ENCODE results near the gene ATP13A2. TPM values are rescaled to one million over a fixed set of nuclear protein-coding genes. Genes with fewer than 3 reads are reported as not detected.

ATP13A2 gene
- total RNA-seq, 2 experiments from 2014 or later, result 25.0 to 28.8 TPM

DNA sequence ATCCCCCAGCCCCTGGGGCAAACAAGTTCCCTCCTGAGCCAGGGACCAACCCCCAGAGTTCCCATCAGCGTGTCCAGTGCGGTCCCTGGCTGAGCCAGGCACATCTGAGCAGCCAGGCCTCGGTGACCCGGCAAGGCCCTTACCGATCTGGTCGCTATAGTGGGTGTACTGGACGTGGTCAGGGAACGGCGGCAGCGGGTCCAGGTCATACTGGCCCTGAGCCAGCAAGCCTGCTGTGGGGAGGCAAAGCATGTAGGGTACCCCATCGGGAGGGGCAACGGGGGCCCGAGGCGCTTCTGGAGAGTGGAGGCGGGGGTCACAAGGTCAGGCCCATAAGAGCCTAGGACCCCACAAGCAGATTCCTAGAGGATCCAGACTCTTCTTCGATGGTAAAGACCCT lies 34.8 kb downstream of the ATP13A2 start:
- no TSS peak for BruUV-seq (replicated peaks)
- Histone ChIP-seq H2AFZ (ENCODE audit: low read length) (no peak overlapping the region), H3K9me2 (ENCODE audit: insufficient read depth, low read length) (no peaks in the 10 kb centered on the region), H3K4me2 (ENCODE audit: low read length) (no peak overlapping the region), H3K4me3 (ENCODE audit: low read depth, low read length, poor library complexity, severe bottlenecking) (no peak overlapping the region), H4K20me1 (ENCODE audit: insufficient read depth, low read length) (no peaks in the 10 kb centered on the region), H3K27ac (ENCODE audit: low read depth, low read length, poor library complexity, severe bottlenecking) (no peak overlapping the region), H3K9me3 (ENCODE audit: low read length) (no peaks in the 10 kb centered on the region), H3K4me1 (ENCODE audit: insufficient read depth, low read length, poor library complexity, severe bottlenecking) (no peaks in the 10 kb centered on the region), H3K36me3 (ENCODE audit: insufficient read depth, low read length) (no peaks in the 10 kb centered on the region), H3K79me2 (ENCODE audit: insufficient read depth, low read depth, low read length) (no peaks in the 10 kb centered on the region)
- intact Hi-C loops (cut with micrococcal nuclease; ENCODE audit: unreplicated experiment), result no loop called here
- TF ChIP-seq, protein P1, sequence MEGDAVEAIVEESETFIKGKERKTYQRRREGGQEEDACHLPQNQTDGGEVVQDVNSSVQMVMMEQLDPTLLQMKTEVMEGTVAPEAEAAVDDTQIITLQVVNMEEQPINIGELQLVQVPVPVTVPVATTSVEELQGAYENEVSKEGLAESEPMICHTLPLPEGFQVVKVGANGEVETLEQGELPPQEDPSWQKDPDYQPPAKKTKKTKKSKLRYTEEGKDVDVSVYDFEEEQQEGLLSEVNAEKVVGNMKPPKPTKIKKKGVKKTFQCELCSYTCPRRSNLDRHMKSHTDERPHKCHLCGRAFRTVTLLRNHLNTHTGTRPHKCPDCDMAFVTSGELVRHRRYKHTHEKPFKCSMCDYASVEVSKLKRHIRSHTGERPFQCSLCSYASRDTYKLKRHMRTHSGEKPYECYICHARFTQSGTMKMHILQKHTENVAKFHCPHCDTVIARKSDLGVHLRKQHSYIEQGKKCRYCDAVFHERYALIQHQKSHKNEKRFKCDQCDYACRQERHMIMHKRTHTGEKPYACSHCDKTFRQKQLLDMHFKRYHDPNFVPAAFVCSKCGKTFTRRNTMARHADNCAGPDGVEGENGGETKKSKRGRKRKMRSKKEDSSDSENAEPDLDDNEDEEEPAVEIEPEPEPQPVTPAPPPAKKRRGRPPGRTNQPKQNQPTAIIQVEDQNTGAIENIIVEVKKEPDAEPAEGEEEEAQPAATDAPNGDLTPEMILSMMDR (conservative IDR thresholded peaks at IDR 0.05; ENCODE audit: low read length), result no peak
- TF ChIP-seq EZH2phosphoT487 (IDR thresholded peaks at IDR 0.05; ENCODE audit: borderline replicate concordance, low read depth, low read length), result no peak
- no peak for DNase-seq (ENCODE audit: low spot score)
- CTCF ChIA-PET (ENCODE audit: unreplicated experiment), result no interaction called here
- POLR2A ChIA-PET, result no interaction called here

- Histone ChIP-seq H3K4me2 (ENCODE audit: low read length) (no peak overlapping the region), H3K36me3 (ENCODE audit: insufficient read depth, low read length) (no peaks in the 10 kb centered on the region; the same call in 1 of the 2 replicates), H2AFZ (ENCODE audit: low read length) (no peak overlapping the region), H3K9me2 (ENCODE audit: insufficient read depth, low read length) (no peaks in the 10 kb centered on the region), H3K9me3 (ENCODE audit: low read length) (no peaks in the 10 kb centered on the region), H4K20me1 (ENCODE audit: insufficient read depth, low read length) (no peaks in the 10 kb centered on the region), H3K4me3 (ENCODE audit: low read depth, low read length, poor library complexity, severe bottlenecking) (no peak overlapping the region), H3K79me2 (ENCODE audit: insufficient read depth, low read depth, low read length) (no peaks in the 10 kb centered on the region), H3K4me1 (ENCODE audit: insufficient read depth, low read length, poor library complexity, severe bottlenecking) (no peaks in the 10 kb centered on the region), H3K27ac (ENCODE audit: low read depth, low read length, poor library complexity, severe bottlenecking) (no peak overlapping the region)
- intact Hi-C loops (cut with micrococcal nuclease; ENCODE audit: unreplicated experiment), result no loop called here
- no peak for TF ChIP-seq EZH2phosphoT487 (IDR thresholded peaks at IDR 0.05; ENCODE audit: borderline replicate concordance, low read depth, low read length)
- TF ChIP-seq, protein P1 (conservative IDR thresholded peaks at IDR 0.05; ENCODE audit: low read length), result no peak
- ChIA-PET CTCF (ENCODE audit: unreplicated experiment) (no interaction called here), POLR2A (no interaction called here)
- BruUV-seq (replicated peaks), result no TSS peak
- DNase-seq (ENCODE audit: low spot score), result no peak
Observed at GRCh38 chr1:16975838-16976237, 35.9 kb downstream of the ATP13A2 start.

- no TSS peak for BruUV-seq (replicated peaks)
- no peaks in the 10 kb centered on the region for H3K9me2 ChIP-seq (ENCODE audit: insufficient read depth, low read length)
- TF ChIP-seq, protein P1 (conservative IDR thresholded peaks at IDR 0.05; ENCODE audit: low read length), result no peak
- no peak for TF ChIP-seq EZH2phosphoT487 (IDR thresholded peaks at IDR 0.05; ENCODE audit: borderline replicate concordance, low read depth, low read length)
- no peak overlapping the region for H3K4me2 ChIP-seq (ENCODE audit: low read length)
- H3K4me3 ChIP-seq (ENCODE audit: low read depth, low read length, poor library complexity, severe bottlenecking), result no peak overlapping the region
- no peak overlapping the region for H2AFZ ChIP-seq (ENCODE audit: low read length)
- CTCF ChIA-PET (ENCODE audit: unreplicated experiment), result no interaction called here
- POLR2A ChIA-PET, result no interaction called here
- H4K20me1 ChIP-seq (ENCODE audit: insufficient read depth, low read length), result no peaks in the 10 kb centered on the region
- DNase-seq (ENCODE audit: low spot score), result no peak
- H3K27ac ChIP-seq (ENCODE audit: low read depth, low read length, poor library complexity, severe bottlenecking), result no peak overlapping the region
- no peaks in the 10 kb centered on the region; the same call in 1 of the 2 replicates for H3K36me3 ChIP-seq (ENCODE audit: insufficient read depth, low read length)
- intact Hi-C loops (cut with micrococcal nuclease; ENCODE audit: unreplicated experiment), result no loop called here
- H3K4me1 ChIP-seq (ENCODE audit: insufficient read depth, low read length, poor library complexity, severe bottlenecking), result no peaks in the 10 kb centered on the region
- no peaks in the 10 kb centered on the region for H3K9me3 ChIP-seq (ENCODE audit: low read length)
- H3K79me2 ChIP-seq (ENCODE audit: insufficient read depth, low read depth, low read length), result no peaks in the 10 kb centered on the region
Observed at GRCh38 chr1:16975211-16975610, 36.5 kb downstream of the ATP13A2 start.
